MM.1S (cell line): ENCODE results near the gene NKG7.

Experiments
- DNase-seq: peaks from one replicate; pipeline ENCODE4 v3.0.0-alpha.2; 2015
- H2AFZ ChIP-seq: fragments of 300-600 bp; sonication (generic); 2 replicates; pipeline ENCODE4 v1.6.0; 2016; ENCODE audit warnings: antibody characterized with exemption, low read length
- H3F3A ChIP-seq: fragments of 300-600 bp; sonication (generic); 2 replicates; pipeline ENCODE4 v1.6.1; 2016; ENCODE audit warnings: mild to moderate bottlenecking, antibody characterized with exemption, low read length, moderate library complexity, mixed read lengths; ENCODE audit not compliant: insufficient read depth
- H3K27ac ChIP-seq: fragments of 300-600 bp; sonication (generic); 2 replicates; pipeline ENCODE4 v1.5.1; 2016; ENCODE audit warnings: mild to moderate bottlenecking, low read length
- H3K27me3 ChIP-seq: fragments of 300-600 bp; sonication (generic); replicated peaks from 2 replicates; pipeline ENCODE4 v1.6.0; 2016; ENCODE audit warnings: low read length; ENCODE audit not compliant: insufficient read depth
- H3K36me3 ChIP-seq: fragments of 300-600 bp; sonication (generic); replicated peaks from 2 replicates; pipeline ENCODE4 v1.6.1; 2016; ENCODE audit warnings: mild to moderate bottlenecking, low read length, mixed read lengths; ENCODE audit not compliant: insufficient read depth
- H3K4me1 ChIP-seq: fragments of 300-600 bp; sonication (generic); 2 replicates; pipeline ENCODE4 v1.6.1; 2016; ENCODE audit warnings: low read length, mixed read lengths
- H3K4me2 ChIP-seq: fragments of 300-600 bp; sonication (generic); 2 replicates; pipeline ENCODE4 v1.6.0; 2016; ENCODE audit warnings: low read depth, low read length
- H3K4me3 ChIP-seq: fragments of 300-600 bp; sonication (generic); 2 replicates; pipeline ENCODE4 v1.5.1; 2016; ENCODE audit warnings: low read length, mixed read lengths
- H3K79me2 ChIP-seq: fragments of 300-600 bp; sonication (generic); 2 replicates; pipeline ENCODE4 v1.6.1; 2016; ENCODE audit warnings: mixed run types, low read length, mixed read lengths
- H3K9ac ChIP-seq: fragments of 300-600 bp; sonication (generic); 2 replicates; pipeline ENCODE4 v1.6.1; 2016; ENCODE audit warnings: low read length, mixed read lengths
- H3K9me2 ChIP-seq: fragments of 300-600 bp; sonication (generic); replicated peaks from 2 replicates; pipeline ENCODE4 v1.6.1; 2016; ENCODE audit warnings: mild to moderate bottlenecking, low read length, mixed read lengths; ENCODE audit not compliant: insufficient read depth
- H3K9me3 ChIP-seq: fragments of 300-600 bp; sonication (generic); replicated peaks from 2 replicates; pipeline ENCODE4 v1.6.1; 2016; ENCODE audit warnings: mild to moderate bottlenecking, low read length, mixed read lengths; ENCODE audit not compliant: insufficient read depth
- H4K20me1 ChIP-seq: fragments of 300-600 bp; sonication (generic); 2 replicates; pipeline ENCODE4 v1.6.1; 2016; ENCODE audit warnings: mild to moderate bottlenecking, low read length, moderate library complexity, mixed read lengths; ENCODE audit not compliant: insufficient read depth
- EZH2 ChIP-seq: fragments of 300-600 bp; sonication (generic); optimal IDR thresholded peaks from 2 replicates; pipeline ENCODE3; 2017; ENCODE audit warnings: low read depth, mild to moderate bottlenecking, antibody characterized with exemption, low read length, mixed read lengths
- EZH2phosphoT487 ChIP-seq: fragments of 300-600 bp; sonication (generic); IDR thresholded peaks from 2 replicates; pipeline ENCODE4 v1.6.1; 2018; ENCODE audit warnings: antibody characterized with exemption, low read length
- TF ChIP-seq, protein P1 (sequence below): fragments of 300-600 bp; sonication (generic); IDR thresholded peaks from 2 replicates; pipeline ENCODE4 v1.5.1; 2016; ENCODE audit warnings: antibody characterized with exemption, low read length, mixed read lengths

The NKG7 gene

DNA sequence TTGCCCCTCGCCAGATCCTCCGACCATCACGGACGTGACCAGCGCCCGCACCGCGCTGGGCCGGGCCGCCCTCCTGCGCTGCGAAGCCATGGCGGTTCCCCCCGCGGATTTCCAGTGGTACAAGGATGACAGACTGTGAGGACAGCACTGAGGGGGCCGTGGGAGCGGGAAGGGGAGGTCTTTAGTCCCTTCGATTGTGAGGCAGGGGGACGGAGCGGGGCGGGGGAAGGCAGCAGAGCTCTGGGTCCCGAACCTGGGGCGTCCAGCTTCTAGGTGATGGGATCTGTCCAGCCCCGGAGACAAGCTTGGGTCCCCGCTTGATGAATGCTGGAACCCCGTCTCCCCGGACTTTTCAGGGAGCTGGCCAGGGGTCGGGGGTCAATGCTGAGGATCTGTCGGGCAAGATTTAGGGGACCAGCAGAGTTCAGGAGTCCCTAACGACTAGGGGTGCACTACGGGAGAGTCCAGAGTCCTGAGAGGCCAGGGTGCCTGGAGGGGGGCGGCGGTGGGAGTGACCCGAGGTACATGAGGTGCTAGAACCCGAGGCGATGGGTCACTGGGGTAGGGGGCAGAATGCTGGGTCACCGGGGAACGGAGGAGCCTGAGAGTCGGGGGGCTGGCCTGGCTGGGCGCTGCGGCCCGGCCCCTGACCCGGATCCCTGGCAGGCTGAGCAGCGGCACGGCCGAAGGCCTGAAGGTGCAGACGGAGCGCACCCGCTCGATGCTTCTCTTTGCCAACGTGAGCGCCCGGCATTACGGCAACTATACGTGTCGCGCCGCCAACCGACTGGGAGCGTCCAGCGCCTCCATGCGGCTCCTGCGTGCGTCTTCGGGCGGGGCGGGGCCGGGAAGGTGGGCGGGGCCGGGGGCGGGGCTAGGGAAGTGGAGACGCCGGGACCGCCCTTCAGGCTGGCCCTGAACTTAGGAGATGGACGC, 45.1 kb downstream of the NKG7 start:
- Histone ChIP-seq H3K4me2 (no peak overlapping the region), H4K20me1 (no peaks in the 10 kb centered on the region), H3K4me1 (no peaks in the 10 kb centered on the region), H3F3A (no peaks in the 10 kb centered on the region), H3K9me3 (no peaks in the 10 kb centered on the region), H3K9ac (no peak overlapping the region), H3K79me2 (no peaks in the 10 kb centered on the region), H3K27ac (no peak overlapping the region), H3K4me3 (no peak overlapping the region), H3K27me3 (no peaks in the 10 kb centered on the region), H3K9me2 (no peaks in the 10 kb centered on the region), H3K36me3 (no peaks in the 10 kb centered on the region), H2AFZ (no peak overlapping the region)
- TF ChIP-seq EZH2 (no peak), EZH2phosphoT487 (no peak)
- TF ChIP-seq, protein P1, sequence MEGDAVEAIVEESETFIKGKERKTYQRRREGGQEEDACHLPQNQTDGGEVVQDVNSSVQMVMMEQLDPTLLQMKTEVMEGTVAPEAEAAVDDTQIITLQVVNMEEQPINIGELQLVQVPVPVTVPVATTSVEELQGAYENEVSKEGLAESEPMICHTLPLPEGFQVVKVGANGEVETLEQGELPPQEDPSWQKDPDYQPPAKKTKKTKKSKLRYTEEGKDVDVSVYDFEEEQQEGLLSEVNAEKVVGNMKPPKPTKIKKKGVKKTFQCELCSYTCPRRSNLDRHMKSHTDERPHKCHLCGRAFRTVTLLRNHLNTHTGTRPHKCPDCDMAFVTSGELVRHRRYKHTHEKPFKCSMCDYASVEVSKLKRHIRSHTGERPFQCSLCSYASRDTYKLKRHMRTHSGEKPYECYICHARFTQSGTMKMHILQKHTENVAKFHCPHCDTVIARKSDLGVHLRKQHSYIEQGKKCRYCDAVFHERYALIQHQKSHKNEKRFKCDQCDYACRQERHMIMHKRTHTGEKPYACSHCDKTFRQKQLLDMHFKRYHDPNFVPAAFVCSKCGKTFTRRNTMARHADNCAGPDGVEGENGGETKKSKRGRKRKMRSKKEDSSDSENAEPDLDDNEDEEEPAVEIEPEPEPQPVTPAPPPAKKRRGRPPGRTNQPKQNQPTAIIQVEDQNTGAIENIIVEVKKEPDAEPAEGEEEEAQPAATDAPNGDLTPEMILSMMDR: no peak
- DNase-seq: no peak

DNA sequence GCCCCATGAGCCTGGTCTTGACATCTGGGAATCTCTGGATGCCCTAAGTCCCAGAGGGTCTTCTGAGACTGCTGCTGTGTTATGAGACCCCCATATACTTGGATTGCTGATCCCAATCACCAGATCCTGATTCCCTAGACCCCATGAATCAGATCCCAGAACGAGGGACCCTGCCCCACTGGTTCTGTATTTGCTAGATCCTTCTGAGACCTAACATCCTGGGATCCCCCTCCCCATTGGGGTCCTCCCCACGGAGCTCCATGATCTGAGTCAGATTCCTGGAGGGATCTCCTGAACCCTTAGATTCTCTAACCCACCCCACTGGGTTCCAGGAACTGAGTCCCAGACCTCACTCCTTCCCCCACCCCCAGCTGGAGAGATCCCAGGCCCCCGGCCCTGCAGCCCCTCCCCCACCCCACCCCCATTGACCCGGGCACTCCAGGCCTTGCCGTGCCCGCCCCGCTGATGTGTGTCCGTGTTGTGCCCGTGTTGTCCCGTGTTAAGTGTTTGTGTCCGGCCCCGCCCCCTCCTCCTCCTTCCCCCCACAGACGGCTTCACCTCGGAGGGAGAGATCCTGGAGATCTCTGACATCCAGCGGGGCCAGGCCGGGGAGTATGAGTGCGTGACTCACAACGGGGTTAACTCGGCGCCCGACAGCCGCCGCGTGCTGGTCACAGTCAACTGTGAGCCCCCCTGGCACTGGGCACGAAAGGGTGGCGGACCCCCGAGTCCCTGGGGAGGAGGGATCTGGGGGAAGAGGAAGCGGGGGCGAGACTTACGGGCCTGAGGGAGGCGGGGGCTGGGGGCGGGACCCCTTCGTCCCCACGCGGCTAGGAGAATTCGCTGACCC, 46.0 kb downstream of the NKG7 start:
- Histone ChIP-seq H3K79me2 (no peaks in the 10 kb centered on the region), H2AFZ (no peak overlapping the region), H3K27ac (no peak overlapping the region), H3K9ac (no peak overlapping the region), H4K20me1 (no peaks in the 10 kb centered on the region), H3K36me3 (no peaks in the 10 kb centered on the region), H3K27me3 (no peaks in the 10 kb centered on the region), H3K4me3 (no peak overlapping the region), H3K4me1 (no peaks in the 10 kb centered on the region), H3K9me3 (no peaks in the 10 kb centered on the region), H3K4me2 (no peak overlapping the region), H3K9me2 (no peaks in the 10 kb centered on the region), H3F3A (no peaks in the 10 kb centered on the region)
- TF ChIP-seq EZH2phosphoT487: no peak
- TF ChIP-seq, protein P1: no peak
- TF ChIP-seq EZH2: no peak
- no peak for DNase-seq

DNA sequence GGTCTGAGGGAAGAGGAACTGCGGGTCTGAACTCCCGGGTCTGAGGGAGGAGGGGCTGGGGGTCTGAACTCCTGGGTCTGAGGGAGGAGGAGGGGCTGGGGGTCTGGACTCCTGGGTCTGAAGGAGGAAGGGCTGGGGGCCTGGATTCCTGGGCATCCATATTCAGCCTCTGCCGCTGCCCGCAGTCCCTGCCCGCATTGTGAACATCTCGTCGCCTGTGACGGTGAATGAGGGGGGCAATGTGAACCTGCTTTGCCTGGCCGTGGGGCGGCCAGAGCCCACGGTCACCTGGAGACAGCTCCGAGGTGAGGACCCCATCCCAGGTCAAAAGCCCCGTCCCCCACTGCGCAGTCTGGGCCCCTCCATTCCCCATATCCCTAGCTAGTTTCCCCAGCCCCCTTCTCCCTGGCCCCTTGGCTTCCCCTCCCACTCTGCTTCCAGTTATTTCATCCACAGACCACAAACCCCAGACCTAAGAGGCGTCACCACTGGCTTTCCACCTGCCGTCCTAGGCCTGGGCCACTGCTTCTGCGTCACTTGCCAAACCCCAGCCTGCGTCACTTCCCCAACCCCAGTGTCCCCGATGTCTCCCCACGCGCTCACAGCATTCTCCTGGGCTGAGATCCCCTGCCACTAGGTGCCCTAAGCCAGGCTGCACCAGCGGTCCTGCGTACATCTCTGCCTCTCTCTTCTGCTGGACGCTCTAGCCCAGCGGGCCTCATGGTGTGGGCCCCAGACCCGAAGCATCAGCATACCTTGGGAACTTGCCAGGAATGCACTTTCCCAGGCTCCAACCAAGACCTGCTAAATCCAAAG, 47.1 kb downstream of the NKG7 start:
- no peaks in the 10 kb centered on the region for H3K9me2 ChIP-seq
- H3K4me3 ChIP-seq: no peak overlapping the region
- no peak overlapping the region for H3K9ac ChIP-seq
- no peaks in the 10 kb centered on the region for H3K9me3 ChIP-seq
- H2AFZ ChIP-seq: no peak overlapping the region
- H3K36me3 ChIP-seq: no peaks in the 10 kb centered on the region
- no peaks in the 10 kb centered on the region for H3F3A ChIP-seq
- TF ChIP-seq EZH2phosphoT487 (no peak), EZH2 (no peak)
- TF ChIP-seq, protein P1: no peak
- H3K4me2 ChIP-seq: no peak overlapping the region
- DNase-seq: no peak
- H3K27me3 ChIP-seq: no peaks in the 10 kb centered on the region
- H3K27ac ChIP-seq: no peak overlapping the region
- no peaks in the 10 kb centered on the region for H3K4me1 ChIP-seq
- no peaks in the 10 kb centered on the region for H3K79me2 ChIP-seq
- no peaks in the 10 kb centered on the region for H4K20me1 ChIP-seq
